ENCODE data around the gene PCSK4.

PCSK4 gene

GRCh38 chr19:1457031-1457739 is 33.0 kb downstream of the PCSK4 start:
- DNase-seq (ENCODE audit: extremely low read depth in 1 of 2, low read depth in 1 of 2), result no peak

DNA sequence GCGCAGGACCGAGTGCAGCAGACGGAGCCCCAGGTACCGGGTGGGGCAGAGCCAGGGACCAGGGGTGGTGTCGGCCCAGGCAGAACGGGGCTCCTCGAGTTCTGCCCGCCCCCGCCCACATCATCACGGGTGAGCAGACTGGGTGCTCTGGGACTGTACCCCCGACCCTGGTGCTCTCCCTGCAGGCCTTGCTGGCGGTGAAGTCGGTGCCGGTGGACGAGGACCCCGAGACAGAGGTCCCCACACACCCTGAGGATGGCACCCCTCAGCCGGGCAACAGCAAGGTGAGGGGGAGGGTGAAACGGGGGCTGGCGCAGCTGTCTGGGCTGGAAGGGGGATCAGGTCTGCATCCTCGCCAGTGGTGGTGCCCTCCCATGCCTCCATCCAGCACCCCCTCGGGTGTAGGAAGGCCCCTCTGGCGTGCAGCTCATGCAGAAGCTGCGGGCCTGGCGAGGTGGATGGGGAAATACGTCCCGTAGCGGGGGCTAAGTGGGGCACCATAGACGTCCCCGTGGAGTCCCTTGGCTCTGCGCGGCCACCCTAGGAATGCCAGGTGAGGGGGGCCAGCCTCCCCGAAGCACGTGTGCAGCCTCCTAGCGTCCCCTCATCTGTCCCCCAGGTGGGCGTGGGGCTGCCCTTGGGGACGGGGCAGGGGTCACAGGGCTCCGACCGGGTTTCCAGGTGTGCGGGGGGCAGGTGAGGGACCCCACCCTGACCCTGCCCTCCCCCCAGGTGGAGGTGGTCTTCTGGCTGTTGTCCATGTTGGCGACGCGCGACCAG is 33.8 kb downstream of the PCSK4 start:
- DNase-seq (ENCODE audit: extremely low read depth in 1 of 2, low read depth in 1 of 2), result no peak

DNA sequence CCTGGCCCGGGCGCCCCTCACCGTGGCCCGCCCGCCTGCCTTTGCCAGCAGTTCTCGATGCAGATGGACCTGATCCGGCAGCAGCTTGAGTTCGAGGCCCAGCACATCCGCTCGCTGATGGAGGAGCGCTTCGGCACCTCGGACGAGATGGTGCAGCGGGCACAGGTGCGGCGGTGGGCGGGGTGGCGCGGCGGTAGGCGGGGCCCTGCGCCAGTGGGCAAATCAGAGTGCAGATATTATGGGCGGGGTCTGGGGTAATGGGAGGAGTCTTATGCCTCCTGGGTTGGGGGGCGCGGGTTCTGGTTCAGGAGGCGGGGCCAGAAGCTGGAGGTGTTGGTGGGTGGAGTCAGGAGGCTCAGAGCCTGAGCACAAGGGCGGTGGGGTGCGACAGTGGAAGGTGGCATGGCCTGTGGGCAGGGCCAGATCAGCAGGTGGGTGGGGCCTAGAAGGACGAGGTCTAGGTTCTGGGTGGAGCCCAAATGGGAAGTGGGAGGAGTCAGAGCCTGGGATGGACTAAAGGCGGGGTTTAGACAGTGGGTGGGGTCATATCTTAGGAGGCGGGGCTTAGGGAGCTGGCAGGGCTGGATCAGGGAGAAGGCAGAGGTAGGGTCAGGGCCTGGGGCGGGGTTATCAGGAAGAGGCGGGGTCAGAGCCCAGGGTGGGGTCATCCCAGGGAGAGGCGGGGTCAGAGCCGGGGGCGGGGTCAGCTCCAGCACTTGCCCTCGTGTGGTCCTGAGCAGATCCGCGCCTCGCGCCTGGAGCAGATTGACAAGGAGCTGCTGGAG is 34.6 kb downstream of the PCSK4 start:
- DNase-seq (ENCODE audit: extremely low read depth in 1 of 2, low read depth in 1 of 2), result no peak

GRCh38 chr19:1455002-1455335 is 35.2 kb downstream of the PCSK4 start:
- DNase-seq (ENCODE audit: extremely low read depth in 1 of 2, low read depth in 1 of 2), result no peak

DNA sequence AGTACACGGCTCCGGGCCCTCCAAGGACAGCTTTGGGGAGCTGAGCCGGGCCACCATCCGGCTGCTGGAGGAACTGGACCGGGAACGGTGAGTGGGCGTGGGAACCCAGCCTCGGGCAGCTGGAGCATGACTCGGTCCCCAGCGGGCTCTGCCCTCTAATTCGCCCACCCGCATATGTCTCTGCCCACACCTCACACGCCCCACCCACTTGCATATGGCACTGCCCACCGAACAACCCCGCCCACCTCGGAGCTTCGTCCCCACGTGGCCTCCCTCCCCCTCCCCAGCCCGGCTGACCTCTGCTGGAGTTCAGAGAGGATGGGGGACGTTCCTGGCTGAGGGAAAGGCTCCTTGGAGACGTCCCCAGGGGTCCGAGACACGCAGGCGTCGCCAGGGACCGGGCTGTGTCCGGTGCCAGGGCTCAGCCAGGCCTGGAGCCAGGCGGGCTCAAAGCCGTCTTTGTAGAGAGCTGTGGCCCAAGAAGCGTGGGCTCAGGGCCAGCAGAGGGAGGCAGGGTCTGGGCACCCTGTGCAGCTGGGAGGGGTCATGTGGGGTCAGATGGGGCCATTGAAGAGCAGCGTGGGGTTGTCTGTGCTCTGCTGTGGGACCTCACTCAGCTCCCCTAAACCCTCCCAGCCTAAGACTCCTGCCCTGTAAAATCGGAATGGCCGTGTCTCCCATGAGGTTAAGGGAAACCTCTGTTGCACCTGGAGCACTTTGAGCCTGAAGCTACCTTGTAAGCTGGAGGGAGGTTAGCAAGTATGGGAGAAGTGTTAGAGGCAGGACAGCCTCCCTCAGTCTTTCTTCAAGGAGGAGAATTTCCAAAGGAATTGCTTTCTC is 36.4 kb downstream of the PCSK4 start:
- DNase-seq (ENCODE audit: extremely low read depth in 1 of 2, low read depth in 1 of 2), result no peak

- DNase-seq (ENCODE audit: extremely low read depth in 1 of 2, low read depth in 1 of 2), result no peak
Measured at GRCh38 chr19:1452802-1453524, 37.2 kb downstream of the PCSK4 start.

- no peak for DNase-seq (ENCODE audit: extremely low read depth in 1 of 2, low read depth in 1 of 2)
Measured at GRCh38 chr19:1451916-1452801, 38.0 kb downstream of the PCSK4 start.

- no peak for DNase-seq (ENCODE audit: extremely low read depth in 1 of 2, low read depth in 1 of 2)
Measured at GRCh38 chr19:1450735-1451731, 39.1 kb downstream of the PCSK4 start.

DNA sequence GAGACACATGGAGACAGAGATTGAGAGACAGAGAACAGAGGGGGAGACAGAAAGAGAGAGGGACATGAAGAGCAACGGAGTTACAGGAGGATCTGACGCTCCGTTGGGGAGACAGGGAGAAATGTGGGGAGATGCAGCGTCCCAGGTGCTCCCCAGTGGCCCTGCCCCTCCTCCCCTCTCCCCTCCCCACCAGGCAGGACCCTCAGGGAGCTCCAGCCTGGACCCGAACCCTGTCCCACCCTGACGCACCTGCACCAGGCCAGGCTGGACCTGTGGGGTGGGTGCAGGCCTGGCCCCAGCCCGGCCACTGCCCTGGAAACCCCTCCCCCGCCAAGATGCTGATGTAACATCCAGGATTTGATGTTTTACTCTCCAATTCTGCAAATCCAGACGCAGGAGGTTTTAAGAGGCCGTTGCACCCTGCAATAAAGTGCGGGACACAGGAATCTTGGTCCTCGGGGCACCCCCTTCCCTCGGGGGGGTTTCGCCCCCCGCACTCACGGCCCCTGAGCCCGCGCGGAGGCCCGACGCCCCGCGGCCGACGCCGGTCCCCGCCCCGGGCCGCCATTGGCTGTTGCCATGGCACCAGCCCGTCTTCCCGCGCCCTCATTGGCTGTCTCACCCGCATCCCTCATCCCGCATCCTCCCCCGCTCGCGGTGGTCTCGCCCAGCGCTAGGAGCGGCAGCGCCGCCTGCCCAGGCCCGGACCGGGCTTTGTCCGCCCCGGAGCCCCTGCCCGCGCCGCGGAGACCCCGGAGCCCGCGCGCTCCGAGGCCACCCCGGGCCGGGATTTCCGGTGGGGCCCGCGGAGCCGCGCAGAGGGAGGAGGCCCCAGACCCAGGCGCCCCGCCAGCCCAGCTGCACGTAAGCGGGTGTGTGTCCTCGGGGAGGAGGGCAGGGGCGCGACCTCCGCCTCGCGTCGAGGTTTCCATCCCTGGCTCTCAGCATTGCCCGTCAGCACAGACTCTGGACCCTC is 40.4 kb downstream of the PCSK4 start, which contains the start of gene APC2:
TSS of gene APC2 (plus strand) at position 655 of the 976 bp plus-strand sequence. CDS start 2,881 bp downstream, outside the sequence.
- DNase-seq (ENCODE audit: extremely low read depth in 1 of 2, low read depth in 1 of 2), result no peak

- no peak for DNase-seq (ENCODE audit: extremely low read depth in 1 of 2, low read depth in 1 of 2)
Measured at GRCh38 chr19:1447944-1448343, 42.2 kb downstream of the PCSK4 start.

GRCh38 chr19:1447504-1447903 is 42.6 kb downstream of the PCSK4 start:
- no peak for DNase-seq (ENCODE audit: extremely low read depth in 1 of 2, low read depth in 1 of 2)

- DNase-seq (ENCODE audit: extremely low read depth in 1 of 2, low read depth in 1 of 2), result no peak
Measured at GRCh38 chr19:1446713-1447481, 43.3 kb downstream of the PCSK4 start.

DNA sequence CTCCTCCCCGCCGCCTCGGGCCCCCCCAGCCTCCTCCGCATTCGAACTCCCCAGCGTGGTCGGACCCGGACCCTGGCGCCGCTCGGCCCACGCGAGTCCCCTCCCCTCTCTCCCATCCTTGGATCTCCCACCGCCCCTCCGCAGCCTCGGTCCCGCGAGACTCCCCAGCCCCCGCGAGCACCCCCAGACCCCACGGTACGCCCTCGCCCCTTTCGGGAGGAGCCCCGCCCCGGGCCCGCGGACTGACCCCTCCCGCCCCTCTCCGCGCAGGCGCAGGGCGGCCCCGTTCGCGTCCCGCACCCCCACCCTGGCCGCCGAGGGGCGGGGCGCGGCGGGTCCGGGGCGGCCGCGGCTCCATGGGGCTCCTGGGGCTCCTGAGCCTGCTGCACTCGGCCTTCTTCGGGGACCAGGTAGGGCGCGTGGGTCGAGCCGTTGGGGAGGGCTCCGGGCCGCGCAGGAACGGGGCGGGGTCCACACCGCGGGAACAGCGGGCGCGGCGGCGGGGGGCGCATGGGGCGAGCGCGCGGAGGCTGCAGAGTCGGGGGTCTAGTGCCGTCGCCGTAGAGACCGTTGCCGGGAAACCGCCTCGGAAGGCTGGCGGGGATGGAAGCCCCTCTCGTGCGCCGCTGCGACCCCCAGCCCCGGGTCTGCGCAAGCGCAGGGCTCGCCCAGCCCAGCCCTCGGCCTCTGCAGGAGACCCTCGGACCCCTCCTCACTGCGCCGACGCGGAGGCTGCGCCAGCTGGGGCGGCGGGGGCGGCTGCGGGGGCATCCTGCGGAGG is 44.0 kb downstream of the PCSK4 start:
- DNase-seq (ENCODE audit: extremely low read depth in 1 of 2, low read depth in 1 of 2), result no peak

DNA sequence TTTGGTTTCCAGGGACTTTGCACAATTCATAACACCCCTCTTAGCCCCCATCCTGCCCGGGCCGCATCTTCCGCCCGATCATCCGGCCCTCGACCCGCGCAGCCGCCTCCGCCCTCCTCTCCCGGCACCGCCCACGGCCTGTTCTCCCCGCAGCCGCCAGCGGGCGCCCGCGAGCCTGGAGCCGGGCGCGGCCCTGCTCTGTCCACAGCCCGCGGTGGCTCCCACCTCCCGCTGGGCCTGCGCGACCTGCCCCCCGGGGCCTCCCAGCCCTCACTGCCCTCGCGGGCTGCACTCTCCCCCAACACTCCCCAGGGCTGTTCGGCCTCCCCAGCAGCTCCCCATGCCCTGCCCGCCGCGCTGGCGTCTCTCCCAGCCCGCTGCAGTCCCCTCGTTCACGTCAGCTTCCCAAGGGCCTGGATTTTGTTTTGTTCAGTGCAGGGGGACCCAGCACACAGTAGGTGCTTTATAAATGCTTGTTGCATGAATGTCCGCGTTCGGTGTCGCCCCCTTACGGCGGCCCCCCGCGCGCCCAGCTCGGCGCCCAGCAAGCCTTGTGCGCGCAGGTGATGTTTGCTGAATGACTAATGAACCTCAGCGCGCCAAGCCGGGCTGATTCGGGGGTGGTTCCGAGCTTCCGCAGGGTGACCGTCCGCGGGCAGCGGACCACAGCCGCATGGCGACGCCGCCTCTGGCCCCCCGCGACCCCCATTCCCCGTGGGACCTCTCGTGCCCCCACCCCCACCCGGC is 44.8 kb downstream of the PCSK4 start:
- DNase-seq (ENCODE audit: extremely low read depth in 1 of 2, low read depth in 1 of 2), result peak; percentile 34 to 57

Measured in activated CD8-positive, alpha-beta memory T cell treated with anti-CD3 and anti-CD28 coated beads for 1 hour (primary cell).